GM19351 (cell line): Measurements from ENCODE around the gene PTPRN.
A peak's percentile ranks its signal among the peaks of the same experiment; 100 is the strongest.
"Not testable (repeated sequence)": the region's sequence is repeated elsewhere in the genome, so short reads cannot be mapped to it uniquely, and the experiment has no call there.

Experiments used
- ATAC-seq: cut with Tn5 transposase; IDR thresholded peaks from one replicate; pipeline ENCODE4 v1.9.1; 2021; ENCODE audit warnings: mild to moderate bottlenecking, moderate library complexity; ENCODE audit not compliant: unreplicated experiment

PTPRN gene

GRCh38 chr2:219309278-219309677, at the start of gene PTPRN:
Gene PTPRN, minus strand, starts transcription at chr2:219309401. Its CDS starts 69 bp downstream, at chr2:219309332.
- ATAC-seq, result no peak

DNA sequence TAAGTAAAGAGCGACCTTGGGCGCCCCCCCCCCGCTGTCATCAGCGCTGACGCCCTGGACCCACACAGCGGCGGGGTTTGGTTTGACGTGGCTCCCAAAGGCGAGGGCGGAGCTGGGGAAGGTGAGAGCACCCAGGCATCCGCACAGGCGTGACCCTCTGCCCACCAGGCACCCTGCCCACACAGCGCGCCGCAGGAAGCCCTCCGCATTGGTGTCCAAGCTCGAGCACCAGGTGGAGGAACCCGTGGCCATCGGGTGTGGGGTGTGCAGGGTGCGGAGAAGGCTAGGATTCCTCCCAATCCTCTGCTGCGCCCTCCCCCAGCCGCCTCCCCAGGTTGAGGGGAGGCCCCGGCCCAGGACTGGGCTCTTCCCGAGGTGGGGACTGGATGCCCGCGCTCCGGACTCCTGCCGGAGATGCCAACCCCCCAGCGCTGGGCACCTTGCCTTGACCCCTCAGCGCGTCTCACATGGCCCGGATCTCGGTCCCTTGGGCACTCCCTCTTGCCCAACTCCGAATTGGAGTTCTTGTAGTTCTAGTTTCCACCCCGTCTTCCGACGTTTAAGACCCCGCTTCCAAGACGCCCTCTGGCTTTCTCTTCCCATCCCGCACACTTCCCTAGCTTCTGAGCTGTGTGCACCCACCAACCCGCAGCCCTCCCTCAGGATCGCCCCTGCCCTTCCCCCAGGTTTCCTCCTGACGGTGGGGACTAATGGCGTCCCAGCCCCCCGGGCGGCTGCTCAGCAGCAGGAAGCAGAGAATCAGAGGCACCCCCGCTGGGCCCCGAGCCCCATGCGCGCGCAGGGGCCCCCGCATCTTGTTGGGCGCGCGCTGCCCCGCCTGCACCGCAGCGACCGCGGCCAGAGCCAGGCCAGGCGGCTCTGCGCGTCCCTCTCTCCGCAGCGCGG, 49.2 kb upstream of the PTPRN start:
- ATAC-seq, result no peak

DNA sequence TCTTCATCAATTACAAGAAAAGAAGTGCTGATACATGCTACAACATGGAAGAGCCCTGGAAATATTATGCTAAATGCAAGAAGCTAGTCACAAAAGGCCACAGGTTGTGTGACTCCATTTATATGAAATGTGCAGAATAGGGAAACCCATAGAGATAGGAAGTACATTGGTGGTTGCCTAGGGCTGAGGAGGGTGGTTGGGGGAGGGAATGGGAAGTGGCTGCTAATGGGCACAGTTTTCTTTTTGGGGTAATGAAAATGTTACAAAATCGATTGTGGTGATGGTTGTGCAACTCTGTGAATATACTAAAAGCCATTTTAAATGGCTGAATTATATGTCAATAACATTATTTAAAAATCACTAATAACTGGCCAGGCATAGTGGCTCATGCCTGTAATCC, 47.6 kb upstream of the PTPRN start:
- no peak for ATAC-seq

DNA sequence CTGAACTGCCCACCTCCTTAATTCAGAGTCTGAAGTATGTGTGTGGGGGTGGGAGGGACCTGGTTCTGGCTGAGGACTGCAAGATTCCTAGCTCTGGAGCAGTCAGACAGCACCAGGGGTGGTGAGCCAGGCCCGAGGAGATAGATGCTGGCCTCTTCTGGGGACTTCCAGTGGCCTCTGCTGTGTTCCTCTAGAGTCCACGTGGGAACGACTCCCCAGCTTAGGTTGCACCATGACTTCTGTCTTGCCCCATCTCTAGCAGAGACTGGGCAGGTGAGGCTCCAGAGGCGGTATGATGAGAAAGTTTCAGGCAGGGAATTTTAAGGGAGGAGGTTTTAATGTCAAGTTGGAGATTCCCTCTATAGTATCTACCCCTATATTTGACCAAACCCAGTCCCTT, 45.4 kb upstream of the PTPRN start:
- no peak for ATAC-seq

DNA sequence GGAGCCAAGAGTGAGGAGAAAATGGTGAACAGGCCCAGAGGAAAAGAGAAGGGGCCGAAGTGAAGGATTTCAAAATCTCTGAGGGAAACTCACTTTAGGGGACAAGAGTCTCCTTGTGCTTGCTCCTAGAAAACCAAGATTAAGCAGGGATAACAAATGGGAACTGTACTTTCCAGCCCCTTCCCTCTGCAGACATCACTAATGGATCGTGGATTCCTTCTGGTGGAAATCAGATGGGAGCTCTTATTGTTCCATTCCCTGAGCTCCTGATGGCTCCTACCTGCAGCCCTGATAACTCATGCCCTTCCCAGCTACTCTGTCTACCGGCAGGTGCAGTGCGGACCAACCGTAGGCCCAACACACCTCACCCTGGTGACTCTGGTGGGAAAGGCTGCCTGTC, 43.9 kb upstream of the PTPRN start:
- ATAC-seq, result no peak

DNA sequence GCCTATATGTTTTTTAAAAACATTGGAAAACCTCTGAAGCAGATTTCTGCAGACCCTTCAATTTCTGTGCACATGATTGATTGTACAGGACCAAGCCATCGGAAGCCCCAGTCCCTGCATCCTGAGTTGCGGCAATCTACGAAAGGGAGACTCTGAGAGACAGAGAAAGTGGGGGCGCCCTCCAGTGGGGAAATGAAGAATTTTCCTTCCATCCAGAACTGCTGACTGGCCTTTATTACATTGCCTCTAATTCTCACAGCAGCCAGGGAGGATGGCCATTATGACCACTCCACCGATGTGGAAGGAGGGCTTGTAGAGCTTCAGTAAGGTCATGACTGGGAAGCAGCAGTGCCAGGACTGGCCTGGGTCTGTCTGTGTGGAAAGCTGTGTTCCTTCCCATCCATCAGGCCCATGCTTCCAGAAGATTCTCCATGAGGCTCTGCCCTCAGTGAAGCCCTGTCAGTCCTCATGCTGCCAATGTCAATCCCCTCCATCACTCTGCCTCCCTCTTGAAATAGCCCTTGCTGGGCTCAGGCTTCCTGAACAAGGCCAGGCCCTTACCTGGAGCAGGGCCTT, 43.3 kb upstream of the PTPRN start:
- peak; percentile 87 for ATAC-seq

GRCh38 chr2:219350710-219351221, 41.6 kb upstream of the PTPRN start:
- ATAC-seq, result no peak

- ATAC-seq, result no peak
These were observed 41.0 kb upstream of the PTPRN start for GRCh38 chr2:219350215-219350614.

GRCh38 chr2:219344751-219345430, 35.7 kb upstream of the PTPRN start:
- no peak for ATAC-seq

GRCh38 chr2:219335373-219335786, 26.2 kb upstream of the PTPRN start:
- no peak for ATAC-seq

GRCh38 chr2:219334076-219334475, 24.9 kb upstream of the PTPRN start:
- ATAC-seq, result no peak

DNA sequence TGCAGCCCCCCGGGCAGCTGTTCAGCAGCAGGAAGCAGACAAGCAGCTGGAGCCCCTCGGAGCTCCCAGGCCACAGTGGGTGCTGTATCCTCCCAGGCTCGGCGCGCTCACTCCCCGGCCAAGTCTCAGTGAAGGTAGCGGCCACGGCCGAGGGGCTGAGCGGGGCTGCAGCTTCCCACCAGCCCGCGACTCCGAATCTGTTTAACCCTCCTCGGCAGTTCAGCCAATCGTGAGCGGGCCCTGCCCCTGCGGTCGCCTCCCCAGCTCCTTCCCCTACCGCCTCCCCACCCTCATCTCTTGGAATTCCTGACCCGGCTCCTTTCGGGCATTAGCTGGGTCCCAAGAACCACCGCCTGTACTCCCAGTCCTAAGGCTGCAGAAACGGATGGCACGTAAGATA, 23.3 kb upstream of the PTPRN start, which contains the start of gene RESP18:
RESP18 (minus strand) TSS at position 203 of the 400 bp plus-strand sequence.
- no peak for ATAC-seq

- ATAC-seq, result no peak
These were observed 22.5 kb upstream of the PTPRN start for GRCh38 chr2:219331560-219332213.

- no peak for ATAC-seq
These were observed 18.5 kb upstream of the PTPRN start for GRCh38 chr2:219327719-219328118.

DNA sequence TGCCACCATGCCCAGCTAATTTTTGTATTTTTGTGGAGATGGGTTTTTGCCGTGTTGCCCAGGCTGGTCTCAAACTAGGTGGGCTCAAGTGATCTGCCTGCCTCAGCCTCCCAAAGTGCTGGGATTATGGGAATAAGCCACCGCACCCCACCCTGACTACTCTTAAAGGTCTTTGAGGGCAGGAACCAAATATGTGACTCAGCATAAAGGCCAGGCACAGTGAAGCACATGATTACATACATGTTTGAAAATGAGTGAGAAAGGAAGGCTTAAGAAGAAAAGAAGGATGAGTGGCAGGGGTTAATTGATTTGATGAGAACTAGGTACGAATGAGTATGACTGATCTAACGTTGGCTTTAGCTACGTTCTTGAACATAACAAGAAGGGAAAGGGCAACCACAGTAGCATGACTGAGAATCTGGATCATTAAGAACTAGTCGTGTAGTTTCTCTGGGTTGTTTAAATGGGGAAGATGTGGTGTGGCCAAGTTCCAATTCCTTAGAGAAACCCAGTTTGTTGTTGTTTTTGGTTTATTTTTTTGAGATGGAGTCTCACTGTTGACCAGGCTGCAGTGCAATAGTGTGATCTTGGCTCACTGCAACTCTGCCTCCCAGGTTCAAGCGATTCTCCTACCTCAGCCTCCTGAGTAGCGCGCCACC, 16.6 kb upstream of the PTPRN start:
- ATAC-seq, result no peak

DNA sequence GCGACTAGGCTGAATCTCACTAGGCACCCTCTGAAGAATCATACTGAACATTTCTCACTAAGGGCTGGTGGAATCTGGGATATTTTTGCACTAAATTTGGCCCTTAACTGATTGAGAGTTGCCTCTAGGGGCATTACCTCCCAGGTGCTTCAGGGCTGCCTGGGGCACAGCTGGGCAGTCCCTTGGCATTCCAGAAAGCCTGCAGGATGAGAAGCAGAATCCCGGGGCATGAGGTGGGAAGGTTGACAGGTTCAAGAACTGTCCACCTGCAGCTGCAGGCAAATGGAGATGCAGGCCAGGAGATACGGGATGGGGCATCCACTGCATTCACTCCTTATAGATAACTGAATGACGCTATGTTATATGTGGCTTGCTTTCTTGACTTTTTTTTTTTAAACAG, 15.9 kb upstream of the PTPRN start:
- no peak for ATAC-seq

DNA sequence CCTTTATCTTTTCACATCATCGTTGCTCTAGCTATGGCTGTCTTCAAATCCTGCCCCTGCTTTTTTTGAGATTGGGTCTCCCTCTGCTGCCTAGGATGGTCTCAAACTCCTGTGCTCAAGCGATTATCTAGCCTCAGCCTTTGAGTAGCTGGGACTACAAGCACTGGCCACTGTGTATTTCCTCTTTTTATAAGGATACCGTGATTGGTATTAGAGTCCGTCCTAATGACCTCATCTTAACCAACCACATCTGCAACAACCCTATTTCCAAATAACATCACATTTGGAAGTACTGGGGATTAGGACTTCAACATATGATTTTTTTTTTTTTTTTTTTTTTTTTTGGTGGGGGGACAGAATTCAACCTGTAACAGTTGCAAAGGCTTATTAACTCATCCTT, 14.2 kb upstream of the PTPRN start:
- no peak for ATAC-seq

- ATAC-seq, result no peak
These were observed 5.7 kb upstream of the PTPRN start for GRCh38 chr2:219314804-219315468.

DNA sequence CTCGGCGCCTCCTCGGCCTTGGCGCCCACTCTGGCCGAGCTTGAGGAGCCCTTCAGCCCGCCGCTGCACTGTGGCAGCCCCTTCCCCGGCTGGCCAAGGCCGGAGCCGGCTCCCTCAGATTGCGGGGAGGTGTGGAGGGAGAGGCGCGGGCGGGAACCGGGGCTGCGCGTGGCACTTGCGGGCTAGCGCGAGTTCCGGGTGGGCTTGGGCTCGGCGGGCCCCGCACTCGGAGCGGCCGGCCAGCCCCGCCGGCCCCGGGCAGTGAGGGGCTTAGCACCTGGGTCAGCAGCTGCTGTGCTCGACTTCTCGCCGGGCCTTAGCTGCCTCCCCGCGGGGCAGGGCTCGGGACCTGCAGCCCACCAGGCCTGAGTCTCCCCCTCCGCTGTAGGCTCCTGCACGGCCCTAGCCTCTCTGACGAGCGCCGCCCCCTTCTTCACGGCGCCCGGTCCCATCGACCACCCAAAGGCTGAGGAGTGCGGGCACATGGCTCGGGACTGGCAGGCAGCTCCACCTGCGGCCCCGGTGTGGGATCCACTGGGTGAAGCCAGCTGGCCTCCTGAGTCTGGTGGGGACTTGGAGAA, 3.6 kb upstream of the PTPRN start:
- ATAC-seq, result not testable (repeated sequence)
